Left lung (tissue), 10 donors: Measurements from ENCODE around the gene BCOR. TPM values are rescaled to one million over a fixed set of nuclear protein-coding genes. Genes with fewer than 3 reads are reported as not detected.

Experiments
- ATAC-seq: fragments of 200-7000 bp; cut with Tn5 transposase; one replicate; pipeline ENCODE4 v1.9.1; 2020; ENCODE audit warnings: moderate library complexity
- DNase-seq, 4 donors: peaks; one replicate each; pipeline ENCODE4 v3.0.0-alpha.2; 2013 to 2020
- H3K27ac ChIP-seq, 2 donors: fragments of 200-600 bp; sonication (generic) in 1 of 2; one replicate each; pipeline versions ENCODE4 v1.5.0 to v1.8.0; 2020 to 2021
- H3K27me3 ChIP-seq, 2 donors: fragments of 200-600 bp; sonication (generic) in 1 of 2; one replicate each; pipeline versions ENCODE4 v1.5.0 to v1.8.0; 2020 to 2021
- H3K36me3 ChIP-seq, 2 donors: fragments of 200-600 bp; sonication (generic) in 1 of 2; one replicate each; pipeline versions ENCODE4 v1.5.0 to v1.8.0; 2020 to 2021
- H3K4me1 ChIP-seq, 2 donors: fragments of 200-600 bp; one replicate each; pipeline ENCODE4 v1.8.0; 2021
- H3K4me3 ChIP-seq, 2 donors: fragments of 200-600 bp; sonication (generic) in 1 of 2; one replicate each; pipeline versions ENCODE4 v1.5.0 to v1.8.0; 2020 to 2021; ENCODE audit warnings: mild to moderate bottlenecking in 1 of 2
- H3K9me3 ChIP-seq, 2 donors: fragments of 200-600 bp; sonication (generic) in 1 of 2; one replicate each; pipeline versions ENCODE4 v1.5.0 to v1.8.0; 2020 to 2021
- intact Hi-C, 2 donors: fragments of 100-400 bp; cut with DNase I; formaldehyde crosslinking; loops; one replicate each; pipeline versions ENCODE4 v1.11.2 to v1.14.2; 2022
- polyA plus RNA-seq, 6 donors: library from polyadenylated mRNA; unstranded; fragments of 120-200 nt; gene quantifications; one replicate each; pipeline ENCODE4 v1.2.1, GENCODE V29; 2013; ENCODE audit not compliant: insufficient read length in 6 of 6
- total RNA-seq, 2 donors: library from RNA; stranded (reverse); fragmentation: NEBNext Ultra II Directional; extraction: Animal tissue kit (Norgen Biotek cat#: 25700); gene quantifications; one replicate each; pipeline ENCODE4 v1.2.1, GENCODE V29; 2021
- TF ChIP-seq, protein P1 (sequence below), 2 donors: fragments of 200-600 bp; sonication (generic) in 1 of 2; IDR thresholded peaks; one replicate each; pipeline versions ENCODE4 v1.5.0 to v1.8.0; 2021; ENCODE audit warnings: antibody characterized with exemption in 2 of 2
- donor health status: DM: no; HTN: yes; CAD: no.
- donor health status: DM: no; HTN: no; CAD: no.

The BCOR gene
- total and polyA plus RNA-seq, 8 donors: 19.0 to 65.1 (median 60.9) TPM

DNA sequence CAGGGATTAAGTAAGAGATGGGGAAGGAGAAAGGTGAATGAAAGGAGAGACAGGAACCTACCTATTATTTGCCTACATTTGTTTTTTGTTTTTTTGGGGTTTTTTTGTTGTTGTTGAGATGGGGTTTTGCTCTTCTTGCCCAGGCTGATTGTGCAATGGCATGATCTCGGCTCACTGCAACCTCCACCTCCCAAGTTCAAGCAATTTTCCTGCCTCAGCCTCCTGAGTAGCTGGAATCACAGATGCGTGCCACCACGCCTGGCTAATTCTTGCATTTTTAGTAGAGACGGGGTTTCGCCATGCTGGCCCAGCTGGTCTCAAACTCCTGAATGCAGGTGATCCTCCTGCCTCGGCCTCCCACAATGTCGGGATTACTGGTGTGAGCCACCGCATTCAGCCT, 57.9 kb downstream of the BCOR start:
- no peak overlapping the region for H3K27ac ChIP-seq
- H3K36me3 ChIP-seq: no peaks in the 10 kb centered on the region
- TF ChIP-seq, protein P1, sequence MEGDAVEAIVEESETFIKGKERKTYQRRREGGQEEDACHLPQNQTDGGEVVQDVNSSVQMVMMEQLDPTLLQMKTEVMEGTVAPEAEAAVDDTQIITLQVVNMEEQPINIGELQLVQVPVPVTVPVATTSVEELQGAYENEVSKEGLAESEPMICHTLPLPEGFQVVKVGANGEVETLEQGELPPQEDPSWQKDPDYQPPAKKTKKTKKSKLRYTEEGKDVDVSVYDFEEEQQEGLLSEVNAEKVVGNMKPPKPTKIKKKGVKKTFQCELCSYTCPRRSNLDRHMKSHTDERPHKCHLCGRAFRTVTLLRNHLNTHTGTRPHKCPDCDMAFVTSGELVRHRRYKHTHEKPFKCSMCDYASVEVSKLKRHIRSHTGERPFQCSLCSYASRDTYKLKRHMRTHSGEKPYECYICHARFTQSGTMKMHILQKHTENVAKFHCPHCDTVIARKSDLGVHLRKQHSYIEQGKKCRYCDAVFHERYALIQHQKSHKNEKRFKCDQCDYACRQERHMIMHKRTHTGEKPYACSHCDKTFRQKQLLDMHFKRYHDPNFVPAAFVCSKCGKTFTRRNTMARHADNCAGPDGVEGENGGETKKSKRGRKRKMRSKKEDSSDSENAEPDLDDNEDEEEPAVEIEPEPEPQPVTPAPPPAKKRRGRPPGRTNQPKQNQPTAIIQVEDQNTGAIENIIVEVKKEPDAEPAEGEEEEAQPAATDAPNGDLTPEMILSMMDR (IDR thresholded peaks at IDR 0.05): no peak
- H3K27me3 ChIP-seq: no peaks in the 10 kb centered on the region
- H3K9me3 ChIP-seq: no peaks in the 10 kb centered on the region
- DNase-seq: no peak
- H3K4me1 ChIP-seq: peaks cover 0 to 9% of the 10 kb centered on the region in 2 donors
- intact Hi-C loops: no loop called here
- no peak for ATAC-seq
- no peak overlapping the region for H3K4me3 ChIP-seq

- Histone ChIP-seq H3K9me3 (no peaks in the 10 kb centered on the region), H3K4me1 (peaks cover 0 to 9% of the 10 kb centered on the region in 2 donors), H3K27me3 (no peaks in the 10 kb centered on the region), H3K27ac (no peak overlapping the region), H3K36me3 (no peaks in the 10 kb centered on the region), H3K4me3 (no peak overlapping the region)
- TF ChIP-seq, protein P1 (IDR thresholded peaks at IDR 0.05): no peak
- ATAC-seq (no peak), DNase-seq (no peak)
- intact Hi-C loops: no loop called here
These were observed 60.4 kb downstream of the BCOR start for GRCh38 chrX:40037367-40037766.

DNA sequence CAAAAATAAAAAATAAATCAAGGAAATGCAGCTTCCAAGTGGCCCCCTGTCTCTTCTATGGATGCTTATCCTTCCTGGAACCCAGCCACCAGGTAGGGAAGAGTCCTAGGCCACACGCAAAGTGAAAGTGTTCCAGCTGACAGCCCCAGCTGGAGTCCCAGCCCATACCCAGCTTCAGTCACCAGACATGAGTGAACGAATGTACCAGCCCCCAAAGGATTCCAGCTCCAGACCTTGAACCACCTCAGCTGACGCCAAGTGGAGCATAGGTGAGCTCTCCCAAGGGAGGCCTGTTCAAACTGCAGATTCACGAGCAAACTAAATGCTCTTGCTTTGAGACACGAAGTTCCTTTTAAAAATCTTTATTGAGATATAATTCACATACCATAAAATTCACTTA, 62.0 kb downstream of the BCOR start:
- Histone ChIP-seq H3K27me3 (no peaks in the 10 kb centered on the region), H3K4me1 (peaks cover 0 to 5% of the 10 kb centered on the region in 2 donors), H3K9me3 (no peaks in the 10 kb centered on the region), H3K4me3 (no peak overlapping the region), H3K27ac (no peak overlapping the region), H3K36me3 (no peaks in the 10 kb centered on the region)
- TF ChIP-seq, protein P1 (IDR thresholded peaks at IDR 0.05): no peak
- ATAC-seq (no peak), DNase-seq (no peak)
- intact Hi-C loops: no loop called here

DNA sequence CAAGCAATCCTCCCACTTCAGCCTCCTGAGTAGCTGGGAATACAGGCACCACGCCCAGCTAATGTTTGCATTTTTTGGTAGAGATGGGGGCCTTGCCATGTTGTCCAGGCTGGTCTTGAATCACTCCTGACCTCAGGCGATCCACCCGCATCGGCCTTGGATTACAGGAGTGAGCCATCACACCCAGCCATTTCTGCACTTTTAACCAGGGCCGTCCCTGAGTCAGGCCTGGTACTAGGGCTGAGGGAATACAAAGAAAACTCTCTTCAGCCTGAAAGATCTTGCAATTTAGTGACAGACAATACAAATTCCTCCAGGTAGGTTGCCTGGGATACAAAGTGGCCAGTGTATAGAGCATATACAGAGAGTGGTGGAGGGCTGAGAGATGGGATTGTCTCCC, 65.8 kb downstream of the BCOR start:
- Histone ChIP-seq H3K36me3 (no peaks in the 10 kb centered on the region), H3K4me1 (no peaks in the 10 kb centered on the region), H3K27ac (no peak overlapping the region), H3K9me3 (no peaks in the 10 kb centered on the region), H3K4me3 (no peak overlapping the region), H3K27me3 (no peaks in the 10 kb centered on the region)
- TF ChIP-seq, protein P1 (IDR thresholded peaks at IDR 0.05): no peak
- no peak for DNase-seq
- ATAC-seq: no peak
- intact Hi-C loops: no loop called here

GRCh38 chrX:40030205-40030604, 67.6 kb downstream of the BCOR start:
- intact Hi-C loops: no loop called here
- Histone ChIP-seq H3K27ac (no peak overlapping the region), H3K4me3 (no peak overlapping the region), H3K36me3 (no peaks in the 10 kb centered on the region), H3K4me1 (no peaks in the 10 kb centered on the region), H3K27me3 (no peaks in the 10 kb centered on the region), H3K9me3 (no peaks in the 10 kb centered on the region)
- ATAC-seq: no peak
- no peak for DNase-seq
- TF ChIP-seq, protein P1 (IDR thresholded peaks at IDR 0.05): no peak
